Naive thymus-derived CD8-positive, alpha-beta T cell (primary cell): ENCODE data around the gene MMP10. TPM values are rescaled to one million over a fixed set of nuclear protein-coding genes. Genes with fewer than 3 reads are reported as not detected.

Source experiments
- ATAC-seq, 2 donors: fragments of 150-1000 bp; cut with Tn5 transposase in 1 of 2; sonication (Bioruptor Pico), chemical (Tn5 transposase) in 1 of 2; 1 replicate in 1 of 2; 2 replicates in 1 of 2; pipeline ENCODE4 v1.10.0; 2021; ENCODE audit warnings: mild to moderate bottlenecking in 2 of 2, moderate library complexity in 2 of 2
- POLR2A ChIA-PET: fragments of 350-600 bp; sonication (Branson Sonifier 250); formaldehyde crosslinking; loops from one replicate; lab custom pipeline; 2021; ENCODE audit warnings: antibody characterized with exemption; lab: Charles Lee
- DNase-seq, 10 donors: peaks; one replicate each; pipeline versions ENCODE4 v3.0.0 to v3.0.0-alpha.2; 2020 to 2022
- H3K27ac Mint-ChIP-seq, 10 donors: one replicate each; pipeline ENCODE4 v1.8.0; 2020 to 2022; ENCODE audit warnings: mild to moderate bottlenecking in 10 of 10, mixed read lengths in 10 of 10, moderate library complexity in 4 of 10, inconsistent platforms in 1 of 10
- H3K27me3 Mint-ChIP-seq, 5 donors: one replicate each; pipeline ENCODE4 v1.8.0; 2021 to 2022; ENCODE audit warnings: mixed read lengths in 5 of 5
- H3K36me3 Mint-ChIP-seq, 3 donors: one replicate each; pipeline ENCODE4 v1.8.0; 2020 to 2022; ENCODE audit warnings: mixed read lengths in 3 of 3, mild to moderate bottlenecking in 2 of 3, inconsistent platforms in 1 of 3
- H3K4me1 Mint-ChIP-seq, 4 donors: one replicate each; pipeline ENCODE4 v1.8.0; 2021 to 2022; ENCODE audit warnings: mixed read lengths in 4 of 4
- H3K4me3 Mint-ChIP-seq, 10 donors: one replicate each; pipeline ENCODE4 v1.8.0; 2020 to 2022; ENCODE audit warnings: mild to moderate bottlenecking in 10 of 10, mixed read lengths in 10 of 10, moderate library complexity in 6 of 10, inconsistent platforms in 1 of 10
- H3K9me3 Mint-ChIP-seq, 9 donors: one replicate each; pipeline ENCODE4 v1.8.0; 2020 to 2022; ENCODE audit warnings: mixed read lengths in 9 of 9, mild to moderate bottlenecking in 3 of 9, inconsistent platforms in 1 of 9, moderate library complexity in 1 of 9
- polyA plus RNA-seq, 3 donors: library from polyadenylated mRNA; unstranded; fragments of 300-500 nt; fragmentation: Illumina TruSeq; gene quantifications; one replicate each; pipeline ENCODE4 v1.2.3, GENCODE V29; 2021
- total RNA-seq, 8 experiments: library from RNA in 2 of 8; stranded (reverse) in 2 of 8; gene quantifications; one replicate each; pipeline ENCODE4 v1.2.3 and lab custom pipeline; 2021 to 2026

The MMP10 gene
- total and polyA plus RNA-seq, 5 experiments from 2014 or later, result not detected

DNA sequence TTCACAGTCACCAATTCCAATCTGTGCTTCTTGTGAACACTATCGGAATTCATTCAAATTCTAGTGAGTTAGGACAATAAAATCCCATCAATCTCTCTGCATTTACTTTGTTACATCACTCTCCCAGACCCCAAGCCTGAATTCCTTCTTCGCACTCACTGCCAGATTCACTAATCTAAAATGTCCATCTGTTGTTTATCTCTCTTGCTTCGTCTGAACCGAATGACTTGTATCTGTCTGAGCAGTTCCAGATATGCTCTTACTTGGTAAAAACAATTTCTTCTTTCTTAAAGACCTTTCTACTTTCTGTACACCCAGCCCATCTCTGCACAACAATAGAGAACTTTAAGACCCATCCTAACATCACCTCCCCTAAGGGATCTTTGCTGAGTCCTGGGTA is 7.0 kb downstream of the MMP10 start:
- ATAC-seq (no peak), DNase-seq (no peak)
- peaks cover 0 to 4% (median 0%) of the 10 kb centered on the region in 3 donors for H3K36me3 Mint-ChIP-seq
- no peak overlapping the region for H3K27ac Mint-ChIP-seq
- H3K9me3 Mint-ChIP-seq, result peaks cover 0 to 10% (median 0%) of the 10 kb centered on the region in 9 donors
- H3K4me3 Mint-ChIP-seq, result no peak overlapping the region
- POLR2A ChIA-PET, result no interaction called here
- H3K4me1 Mint-ChIP-seq, result no peaks in the 10 kb centered on the region
- H3K27me3 Mint-ChIP-seq, result peaks cover 5 to 41% (median 16%) of the 10 kb centered on the region in 5 donors

DNA sequence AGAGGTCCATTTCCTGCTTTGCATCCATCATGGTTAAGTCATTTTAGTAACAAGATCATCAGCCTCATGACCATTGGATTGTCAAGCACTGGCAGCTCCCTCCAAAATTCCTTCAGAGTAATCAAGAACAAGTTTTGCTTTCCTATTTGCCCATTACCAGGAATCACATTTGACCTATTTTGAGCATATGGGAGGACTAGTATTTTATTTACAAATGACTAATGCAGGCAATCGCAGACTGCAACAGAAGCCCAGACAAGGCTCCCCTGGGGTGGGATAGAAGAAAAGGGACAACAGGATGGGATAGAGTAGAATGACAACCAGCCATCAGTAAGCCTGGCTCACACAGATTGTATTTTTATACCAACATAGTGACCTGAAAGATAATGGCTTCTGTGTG is 9.1 kb downstream of the MMP10 start:
- DNase-seq (no peak), ATAC-seq (no peak)
- peaks cover 8 to 54% (median 24%) of the 10 kb centered on the region in 5 donors for H3K27me3 Mint-ChIP-seq
- no peak overlapping the region for H3K4me3 Mint-ChIP-seq
- peaks cover 0 to 4% (median 0%) of the 10 kb centered on the region in 3 donors for H3K36me3 Mint-ChIP-seq
- no peaks in the 10 kb centered on the region for H3K4me1 Mint-ChIP-seq
- POLR2A ChIA-PET, result no interaction called here
- peaks cover 0 to 10% (median 0%) of the 10 kb centered on the region in 9 donors for H3K9me3 Mint-ChIP-seq
- H3K27ac Mint-ChIP-seq, result no peak overlapping the region

DNA sequence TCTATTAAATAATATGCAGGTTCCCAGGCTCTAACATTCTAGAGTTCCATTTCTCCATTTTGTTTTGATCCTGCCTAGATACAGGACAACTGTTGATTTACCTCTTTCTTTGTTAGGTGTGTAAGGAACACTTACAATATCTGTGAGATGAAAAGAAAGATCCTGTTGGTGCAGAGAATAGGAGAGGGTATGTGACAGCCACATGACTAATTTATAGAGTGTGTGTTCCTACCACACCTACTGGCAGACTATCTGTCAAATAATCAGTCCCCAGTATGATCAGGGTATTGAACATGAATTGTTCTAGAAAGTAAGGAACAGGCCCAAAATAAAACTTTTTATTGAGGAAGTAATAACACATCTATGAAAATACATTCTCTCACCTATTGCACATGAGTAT is 10.2 kb downstream of the MMP10 start:
- H3K4me3 Mint-ChIP-seq, result no peak overlapping the region
- H3K27me3 Mint-ChIP-seq, result peaks cover 8 to 54% (median 24%) of the 10 kb centered on the region in 5 donors
- H3K27ac Mint-ChIP-seq, result no peak overlapping the region
- H3K36me3 Mint-ChIP-seq, result peaks cover 0 to 4% (median 0%) of the 10 kb centered on the region in 3 donors
- H3K9me3 Mint-ChIP-seq, result peaks cover 0 to 10% (median 0%) of the 10 kb centered on the region in 9 donors
- ATAC-seq (no peak), DNase-seq (no peak)
- H3K4me1 Mint-ChIP-seq, result no peaks in the 10 kb centered on the region
- POLR2A ChIA-PET, result no interaction called here

DNA sequence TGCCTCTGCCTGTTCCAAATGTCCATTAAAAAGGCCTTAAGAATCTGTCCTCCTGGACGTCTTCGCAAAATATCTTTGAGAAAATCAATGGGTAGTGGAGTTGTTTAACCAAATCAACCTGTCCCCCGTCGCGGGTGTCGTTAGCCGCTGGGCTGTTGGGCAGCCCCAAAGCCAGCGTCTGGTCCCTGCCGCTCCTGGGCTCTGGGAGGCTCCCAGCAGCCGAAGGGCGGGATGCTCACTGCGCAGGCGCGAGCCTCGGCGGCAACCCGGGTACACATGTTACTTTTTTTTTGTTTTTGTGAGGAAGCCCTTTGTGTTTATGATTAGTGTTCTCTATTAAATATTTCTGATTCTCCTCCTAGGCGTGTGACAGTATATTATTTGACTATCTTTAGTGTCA is 12.6 kb downstream of the MMP10 start:
- Mint-ChIP-seq H3K27me3 (peaks cover 8 to 42% (median 24%) of the 10 kb centered on the region in 5 donors), H3K4me3 (no peak overlapping the region), H3K9me3 (peaks cover 0 to 10% (median 0%) of the 10 kb centered on the region in 9 donors), H3K27ac (no peak overlapping the region), H3K4me1 (no peaks in the 10 kb centered on the region), H3K36me3 (peaks cover 0 to 4% (median 0%) of the 10 kb centered on the region in 3 donors)
- ATAC-seq (no peak), DNase-seq (no peak)
- POLR2A ChIA-PET, result no interaction called here

DNA sequence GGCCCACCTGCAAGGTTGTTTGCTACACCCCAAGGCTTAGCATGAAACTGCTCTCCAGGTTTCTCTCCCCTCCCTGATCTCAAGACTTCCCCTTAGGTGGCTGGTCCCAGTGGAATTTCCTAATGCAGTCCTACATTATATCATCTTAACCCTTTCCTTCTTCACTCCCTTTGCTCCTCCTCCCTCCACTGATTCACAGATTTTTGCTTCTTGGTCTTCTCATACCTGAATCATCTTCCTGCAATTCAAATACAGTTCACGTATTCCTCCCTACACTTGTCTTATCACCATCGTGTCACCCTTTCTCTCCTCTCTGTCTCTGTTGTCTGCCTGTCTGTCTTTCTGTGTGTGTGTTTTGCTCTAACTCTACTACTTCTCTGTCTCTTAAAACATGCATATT is 17.0 kb downstream of the MMP10 start:
- DNase-seq, result no peak
- POLR2A ChIA-PET, result no interaction called here
- Mint-ChIP-seq H3K4me1 (peaks cover 0 to 1% (median 0%) of the 10 kb centered on the region in 4 donors), H3K36me3 (no peaks in the 10 kb centered on the region), H3K9me3 (peaks cover 0 to 2% (median 0%) of the 10 kb centered on the region in 9 donors), H3K27me3 (peaks cover 5 to 32% (median 16%) of the 10 kb centered on the region in 5 donors), H3K27ac (no peak overlapping the region), H3K4me3 (no peak overlapping the region)
- ATAC-seq, result no peak

DNA sequence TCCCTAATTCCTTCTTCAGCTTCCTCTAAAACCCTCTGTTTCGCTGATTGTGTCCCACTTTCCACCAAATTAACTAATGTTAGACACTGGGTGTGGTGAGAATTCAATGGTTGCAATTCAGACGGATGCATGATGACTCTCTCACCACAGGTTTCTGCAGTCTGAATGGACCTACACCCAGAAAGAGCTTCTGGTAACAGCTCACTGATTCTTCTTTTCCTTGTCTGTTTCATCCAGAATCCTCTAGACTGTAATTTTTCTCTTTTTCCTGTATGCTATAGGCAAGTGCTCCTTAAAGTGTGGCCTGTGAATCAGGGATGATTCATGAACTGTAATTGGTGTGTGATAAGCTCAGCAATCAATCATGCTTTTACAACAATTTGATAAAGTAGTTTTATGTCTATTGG is 18.1 kb downstream of the MMP10 start:
- DNase-seq (no peak), ATAC-seq (no peak)
- Mint-ChIP-seq H3K27ac (no peak overlapping the region), H3K27me3 (peaks cover 10 to 33% (median 19%) of the 10 kb centered on the region in 5 donors), H3K36me3 (no peaks in the 10 kb centered on the region), H3K4me1 (peaks cover 0 to 2% (median 0%) of the 10 kb centered on the region in 4 donors), H3K9me3 (no peaks in the 10 kb centered on the region), H3K4me3 (no peak overlapping the region)
- POLR2A ChIA-PET, result no interaction called here

DNA sequence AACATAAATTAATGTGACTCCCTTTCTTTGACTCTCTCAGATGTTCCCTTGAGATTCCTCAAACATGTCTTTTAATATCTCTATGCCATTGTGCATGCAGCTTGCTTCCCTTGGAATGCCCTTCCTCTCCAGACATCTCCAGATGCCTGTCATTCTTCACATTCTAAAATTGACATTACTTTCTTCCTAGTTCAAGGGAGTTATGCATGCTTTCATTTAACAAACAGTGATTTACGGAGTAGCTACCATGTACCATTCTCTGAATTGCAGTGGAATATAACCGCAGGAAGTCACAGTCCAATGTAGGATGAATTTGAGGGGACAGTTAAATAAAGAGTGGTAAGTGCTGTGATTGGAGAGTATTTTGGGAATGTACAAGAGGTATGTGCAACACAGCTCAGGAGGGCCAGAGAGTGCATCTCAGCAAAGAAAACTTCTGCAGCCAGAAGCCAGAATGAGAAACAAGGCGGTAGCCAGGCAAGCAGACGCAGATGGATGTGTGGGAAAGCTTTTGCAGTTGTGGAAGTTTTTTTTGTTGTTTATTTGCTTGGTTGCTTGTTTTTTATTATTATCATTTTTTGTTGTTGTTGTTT is 18.7 kb downstream of the MMP10 start:
- peaks cover 0 to 3% (median 0%) of the 10 kb centered on the region in 3 donors for H3K36me3 Mint-ChIP-seq
- peaks cover 4 to 36% (median 23%) of the 10 kb centered on the region in 5 donors for H3K27me3 Mint-ChIP-seq
- no peaks in the 10 kb centered on the region for H3K9me3 Mint-ChIP-seq
- H3K4me3 Mint-ChIP-seq, result no peak overlapping the region
- no peak overlapping the region for H3K27ac Mint-ChIP-seq
- POLR2A ChIA-PET, result no interaction called here
- ATAC-seq, result no peak
- peaks cover 0 to 2% (median 0%) of the 10 kb centered on the region in 4 donors for H3K4me1 Mint-ChIP-seq
- no peak for DNase-seq

DNA sequence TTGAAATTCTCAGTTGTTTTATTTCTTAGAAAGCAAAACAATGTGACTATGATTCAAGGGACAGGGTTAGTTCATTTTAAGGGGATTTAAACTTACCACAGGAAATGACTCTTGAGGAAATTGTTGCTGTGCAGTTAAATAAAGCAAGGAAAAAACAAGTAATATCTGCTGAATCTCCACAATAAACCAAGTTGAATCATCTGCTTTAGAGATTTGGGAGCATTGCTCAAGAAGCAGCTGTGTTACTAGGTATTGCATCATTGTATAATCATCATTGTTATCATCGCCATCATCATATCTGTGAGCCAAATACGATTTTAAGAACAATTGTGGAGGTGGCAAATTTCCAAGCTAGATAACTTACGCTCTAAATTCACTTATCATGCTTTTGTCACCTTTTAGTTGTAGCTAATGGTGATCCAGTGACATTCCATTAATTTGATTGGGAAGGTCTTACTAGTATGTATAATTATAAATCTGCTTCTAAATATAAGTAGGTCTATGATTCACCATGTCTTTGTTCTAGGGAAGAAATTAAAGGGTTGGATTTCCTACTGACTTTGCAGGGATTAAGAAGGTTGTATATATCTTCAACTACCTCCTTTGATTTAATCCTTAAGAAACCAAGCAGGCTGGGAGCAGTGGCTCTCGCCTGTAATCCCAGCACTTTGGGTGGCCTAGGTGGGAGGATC is 19.9 kb downstream of the MMP10 start:
- H3K27ac Mint-ChIP-seq, result no peak overlapping the region
- H3K9me3 Mint-ChIP-seq, result no peaks in the 10 kb centered on the region
- no peak for ATAC-seq
- POLR2A ChIA-PET, result no interaction called here
- DNase-seq, result no peak
- H3K4me1 Mint-ChIP-seq, result peaks cover 0 to 2% (median 0%) of the 10 kb centered on the region in 4 donors
- H3K27me3 Mint-ChIP-seq, result peaks cover 10 to 37% (median 29%) of the 10 kb centered on the region in 5 donors
- H3K4me3 Mint-ChIP-seq, result no peak overlapping the region
- H3K36me3 Mint-ChIP-seq, result peaks cover 0 to 3% (median 0%) of the 10 kb centered on the region in 3 donors

DNA sequence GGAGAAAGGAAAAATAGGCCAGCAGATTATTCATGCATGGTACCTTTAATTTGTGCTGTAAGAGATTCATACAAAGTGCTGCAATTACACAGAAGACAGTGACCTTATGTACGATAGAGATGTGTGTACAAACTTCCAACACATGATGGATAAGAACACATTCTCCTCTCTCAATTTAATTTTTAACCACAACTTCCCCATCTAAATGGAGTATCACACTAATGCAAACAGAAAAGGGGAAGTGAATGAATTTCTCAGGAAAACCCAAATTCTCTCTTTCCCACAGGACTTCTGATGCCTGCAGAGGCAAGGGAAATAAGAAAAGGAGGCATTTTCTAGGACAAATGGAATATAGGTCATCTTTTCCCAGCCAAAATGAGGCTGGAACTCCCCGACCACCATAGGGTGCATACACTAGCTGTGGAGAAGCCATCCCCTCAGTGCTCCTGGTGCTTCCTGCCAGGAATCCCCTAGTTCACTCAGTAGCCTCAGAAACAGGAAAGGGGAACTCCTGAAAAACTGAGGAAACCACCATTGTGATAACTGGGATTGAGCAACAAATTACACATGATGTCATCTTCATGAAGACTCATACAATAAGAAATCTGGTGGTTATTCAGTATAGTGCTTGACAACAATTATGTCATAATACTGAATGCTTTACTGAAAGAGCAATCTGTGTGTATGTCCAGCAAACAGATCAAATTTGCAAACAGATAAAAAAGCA is 22.4 kb downstream of the MMP10 start:
- Mint-ChIP-seq H3K27ac (no peak overlapping the region), H3K36me3 (peaks cover 0 to 9% (median 0%) of the 10 kb centered on the region in 3 donors), H3K4me3 (no peak overlapping the region), H3K27me3 (peaks cover 20 to 56% (median 38%) of the 10 kb centered on the region in 5 donors), H3K4me1 (peaks cover 0 to 2% (median 0%) of the 10 kb centered on the region in 4 donors), H3K9me3 (no peaks in the 10 kb centered on the region)
- POLR2A ChIA-PET, result no interaction called here
- no peak for ATAC-seq
- no peak for DNase-seq

DNA sequence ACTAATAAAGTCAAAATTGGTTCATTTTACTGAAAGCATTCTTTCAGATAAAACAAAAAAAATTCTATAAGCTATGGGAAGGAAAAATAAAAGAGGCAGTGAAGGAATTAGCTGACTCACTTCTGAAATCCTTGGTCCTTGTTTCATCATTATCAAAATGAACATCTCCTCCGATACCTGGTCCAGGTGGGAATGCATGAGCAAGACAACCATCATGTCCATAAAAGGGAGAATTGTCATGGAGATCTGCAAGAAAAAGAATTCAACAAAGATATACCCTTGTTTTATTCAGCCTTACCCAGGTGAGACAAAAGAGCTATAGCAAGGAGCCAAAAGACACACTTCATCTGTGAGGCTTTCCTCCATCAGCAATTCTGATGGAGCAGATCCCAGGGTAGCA is 27.2 kb downstream of the MMP10 start:
- POLR2A ChIA-PET, result no interaction called here
- peaks cover 0 to 15% (median 4%) of the 10 kb centered on the region in 9 donors for H3K9me3 Mint-ChIP-seq
- H3K27ac Mint-ChIP-seq, result no peak overlapping the region
- DNase-seq, result no peak
- H3K27me3 Mint-ChIP-seq, result peaks cover 21 to 60% (median 44%) of the 10 kb centered on the region in 5 donors
- no peak for ATAC-seq
- H3K4me3 Mint-ChIP-seq, result no peak overlapping the region
- peaks cover 0 to 15% (median 0%) of the 10 kb centered on the region in 3 donors for H3K36me3 Mint-ChIP-seq
- no peaks in the 10 kb centered on the region for H3K4me1 Mint-ChIP-seq

DNA sequence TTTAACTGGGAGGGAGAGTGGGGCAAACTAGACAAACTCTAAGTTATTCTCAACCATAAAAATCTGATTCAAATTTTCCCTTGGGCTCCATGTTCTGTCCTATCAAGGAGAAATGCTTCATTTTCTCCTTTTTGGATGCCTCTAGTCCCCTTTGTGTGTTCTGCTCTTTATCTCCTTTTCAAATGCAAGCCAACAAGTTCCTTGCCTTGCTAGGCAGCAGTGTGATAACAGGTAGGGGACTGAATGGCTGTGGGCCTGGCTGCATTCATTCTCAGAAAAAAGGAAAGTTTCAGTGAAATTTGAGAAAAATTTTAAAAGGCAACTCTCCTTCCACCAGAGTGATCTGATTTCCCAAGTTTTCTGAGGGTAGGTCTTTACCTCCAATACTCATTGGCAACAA is 28.8 kb downstream of the MMP10 start:
- ATAC-seq (no peak), DNase-seq (no peak)
- POLR2A ChIA-PET, result no interaction called here
- Mint-ChIP-seq H3K9me3 (peaks cover 0 to 29% (median 11%) of the 10 kb centered on the region in 9 donors), H3K27me3 (peaks cover 12 to 45% (median 38%) of the 10 kb centered on the region in 5 donors), H3K4me3 (no peak overlapping the region), H3K4me1 (no peaks in the 10 kb centered on the region), H3K36me3 (peaks cover 0 to 20% (median 3%) of the 10 kb centered on the region in 3 donors), H3K27ac (no peak overlapping the region)

DNA sequence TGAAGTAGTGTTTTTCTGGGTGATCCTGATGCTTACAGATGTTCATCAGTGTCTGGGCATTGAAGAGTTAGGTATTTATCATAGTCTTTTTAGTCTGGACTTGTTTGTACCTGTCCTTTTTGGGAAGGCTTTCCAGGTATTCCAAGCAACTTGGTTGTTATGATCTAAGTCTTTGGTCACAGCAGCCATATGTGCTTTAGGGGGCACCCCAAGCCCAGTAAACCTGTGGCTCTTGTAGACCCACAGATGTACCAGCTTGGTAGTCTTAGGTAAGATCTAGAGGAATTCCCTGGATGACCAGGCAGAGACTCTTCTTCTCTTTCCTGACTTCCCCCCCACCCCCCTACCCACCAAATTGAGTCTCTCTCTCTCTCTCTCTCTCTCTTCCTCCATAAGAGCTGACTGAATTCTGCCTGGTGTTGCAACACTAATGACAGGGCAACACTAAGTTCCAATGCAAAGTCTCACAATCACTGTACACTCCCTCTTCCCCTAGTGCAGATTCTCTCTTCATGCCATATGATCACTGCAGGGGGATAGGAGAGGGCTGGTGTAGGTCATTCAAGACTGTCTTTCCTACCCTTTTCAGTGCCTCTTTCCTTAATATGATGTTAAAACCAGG is 31.2 kb downstream of the MMP10 start:
- Mint-ChIP-seq H3K27ac (no peak overlapping the region), H3K4me3 (no peak overlapping the region), H3K27me3 (peaks cover 11 to 23% (median 22%) of the 10 kb centered on the region in 5 donors), H3K36me3 (peaks cover 0 to 15% (median 3%) of the 10 kb centered on the region in 3 donors), H3K4me1 (no peaks in the 10 kb centered on the region), H3K9me3 (peaks cover 0 to 35% (median 11%) of the 10 kb centered on the region in 9 donors)
- POLR2A ChIA-PET, result no interaction called here
- DNase-seq (no peak), ATAC-seq (no peak)
